HEK293T (cell line): ENCODE measurements around the gene WWOX.

Experiments used
- FOXA1 ChIP-seq: fragments of 450-650 bp; IDR thresholded peaks from 2 replicates; pipeline ENCODE4 v1.6.1; 2016; ENCODE audit warnings: mild to moderate bottlenecking
- FOXK2 ChIP-seq: fragments of 450-650 bp; IDR thresholded peaks from 2 replicates; pipeline ENCODE4 v1.6.1; 2016; ENCODE audit warnings: mild to moderate bottlenecking
- L3MBTL2 ChIP-seq: fragments of 450-650 bp; conservative IDR thresholded peaks from 2 replicates; pipeline ENCODE4 v1.6.1; 2016; ENCODE audit warnings: mild to moderate bottlenecking
- LEF1 ChIP-seq: fragments of 450-650 bp; IDR thresholded peaks from 2 replicates; pipeline ENCODE4 v1.6.1; 2017; ENCODE audit warnings: mild to moderate bottlenecking, borderline replicate concordance
- SP1 ChIP-seq: fragments of 450-650 bp; IDR thresholded peaks from 2 replicates; pipeline ENCODE4 v1.6.1; 2017
- ZNF384 ChIP-seq: fragments of 450-650 bp; IDR thresholded peaks from 2 replicates; pipeline ENCODE4 v1.6.1; 2016

- TF ChIP-seq FOXA1, result no peak
- no peak for TF ChIP-seq FOXK2
- TF ChIP-seq ZNF384, result no peak
- TF ChIP-seq SP1, result no peak
- no peak for TF ChIP-seq LEF1
- no peak for TF ChIP-seq L3MBTL2
Observed at GRCh38 chr16:78667675-78668074, 568.2 kb downstream of the WWOX start.
